Natural killer cell (primary cell): ENCODE data around the gene PAGR1. TPM values are rescaled to one million over a fixed set of nuclear protein-coding genes. Genes with fewer than 3 reads are reported as not detected.
"Not testable (repeated sequence)": the region's sequence is repeated elsewhere in the genome, so short reads cannot be mapped to it uniquely, and the experiment has no call there.

Experiments
- ATAC-seq, 3 donors: fragments of 150-1000 bp in 2 of 3; fragments of 200-7000 bp in 1 of 3; cut with Tn5 transposase; 1 replicate in 1 of 3; 2 replicates in 2 of 3; pipeline ENCODE4 v1.10.0; 2021; ENCODE audit warnings: mild to moderate bottlenecking in 2 of 3, moderate library complexity in 2 of 3
- DNase-seq, 2 donors: peaks; one replicate each; pipeline versions ENCODE4 v3.0.0 to v3.0.0-alpha.2; 2013 to 2021; ENCODE audit warnings: mixed read lengths in 1 of 2
- H3K27ac ChIP-seq: one replicate; pipeline ENCODE4 v1.5.1; 2013; ENCODE audit warnings: mild to moderate bottlenecking, low read length
- H3K27me3 ChIP-seq: one replicate; pipeline ENCODE4 v1.6.1; 2013; ENCODE audit warnings: low read length; ENCODE audit not compliant: control insufficient read depth, insufficient read depth
- H3K36me3 ChIP-seq: one replicate; pipeline ENCODE4 v1.6.1; 2013; ENCODE audit warnings: low read length; ENCODE audit not compliant: control insufficient read depth, insufficient read depth
- H3K4me1 ChIP-seq: one replicate; pipeline ENCODE4 v1.6.1; 2013; ENCODE audit warnings: low read length; ENCODE audit not compliant: control insufficient read depth, insufficient read depth
- H3K4me3 ChIP-seq: one replicate; pipeline ENCODE4 v1.5.1; 2013; ENCODE audit warnings: low read length
- H3K9me3 ChIP-seq: one replicate; pipeline ENCODE4 v1.6.1; 2013; ENCODE audit warnings: low read length; ENCODE audit not compliant: control insufficient read depth, insufficient read depth
- H3K27ac Mint-ChIP-seq, 2 donors: one replicate each; pipeline ENCODE4 v1.8.0; 2022; ENCODE audit warnings: mild to moderate bottlenecking in 2 of 2, mixed read lengths in 2 of 2, moderate library complexity in 1 of 2
- H3K27me3 Mint-ChIP-seq, 2 donors: one replicate each; pipeline ENCODE4 v1.8.0; 2022; ENCODE audit warnings: low read depth in 2 of 2, mixed read lengths in 2 of 2
- H3K36me3 Mint-ChIP-seq: one replicate; pipeline ENCODE4 v1.8.0; 2022; ENCODE audit warnings: mixed read lengths
- H3K4me1 Mint-ChIP-seq, 2 donors: one replicate each; pipeline ENCODE4 v1.8.0; 2022; ENCODE audit warnings: mixed read lengths in 2 of 2
- H3K4me3 Mint-ChIP-seq: one replicate; pipeline ENCODE4 v1.8.0; 2022; ENCODE audit warnings: mild to moderate bottlenecking, moderate library complexity, mixed read lengths
- H3K9me3 Mint-ChIP-seq, 2 donors: one replicate each; pipeline ENCODE4 v1.8.0; 2022; ENCODE audit warnings: mixed read lengths in 2 of 2
- CTCF ChIP-seq: fragments of 200-600 bp; IDR thresholded peaks from one replicate; pipeline ENCODE4 v1.8.0; 2022; ENCODE audit warnings: antibody characterized with exemption
- WGBS: methylation state at CpG from one replicate; pipeline ENCODE4 v1.1.7; 2013; ENCODE audit warnings: missing lambda C conversion rate; ENCODE audit not compliant: insufficient coverage; 5-methylcytosine and 5-hydroxymethylcytosine counted together
- intact Hi-C: fragments of 100-400 bp; cut with micrococcal nuclease; formaldehyde crosslinking; loops from one replicate; pipeline ENCODE4 v1.14.2; 2022
- total RNA-seq, 4 donors: library from RNA; stranded (reverse); fragments of 120-200 nt in 1 of 4; gene quantifications; one replicate each; pipeline versions ENCODE4 v1.2.3 to v1.2.4, GENCODE V29; 2013 to 2022

Gene PAGR1
- total RNA-seq, 3 donors from 2014 or later (not counting 1 experiment from before 2014, with no cell fraction given) = 8.9 to 16.2 (median 13.4) TPM

GRCh38 chr16:29769507-29769906 lies 46.4 kb upstream of the PAGR1 start:
- H3K4me3 ChIP-seq = no peak overlapping the region
- no peak overlapping the region for H3K4me3 Mint-ChIP-seq
- H3K27me3 ChIP-seq = no peaks in the 10 kb centered on the region
- H3K36me3 Mint-ChIP-seq = no peaks in the 10 kb centered on the region
- H3K4me1 ChIP-seq = no peaks in the 10 kb centered on the region
- ATAC-seq (no peak), DNase-seq (no peak)
- peaks cover 0 to under 1% of the 10 kb centered on the region in 2 donors for H3K4me1 Mint-ChIP-seq
- intact Hi-C loops = no loop called here
- WGBS = 92% methylated on average over 2 of the region's 2 CpGs
- no peak for TF ChIP-seq CTCF
- no peak overlapping the region for H3K27ac ChIP-seq
- no peaks in the 10 kb centered on the region for H3K9me3 Mint-ChIP-seq
- no peaks in the 10 kb centered on the region for H3K36me3 ChIP-seq
- no peaks in the 10 kb centered on the region for H3K9me3 ChIP-seq
- no peak overlapping the region for H3K27ac Mint-ChIP-seq
- peaks cover 0 to 2% of the 10 kb centered on the region in 2 donors for H3K27me3 Mint-ChIP-seq

DNA sequence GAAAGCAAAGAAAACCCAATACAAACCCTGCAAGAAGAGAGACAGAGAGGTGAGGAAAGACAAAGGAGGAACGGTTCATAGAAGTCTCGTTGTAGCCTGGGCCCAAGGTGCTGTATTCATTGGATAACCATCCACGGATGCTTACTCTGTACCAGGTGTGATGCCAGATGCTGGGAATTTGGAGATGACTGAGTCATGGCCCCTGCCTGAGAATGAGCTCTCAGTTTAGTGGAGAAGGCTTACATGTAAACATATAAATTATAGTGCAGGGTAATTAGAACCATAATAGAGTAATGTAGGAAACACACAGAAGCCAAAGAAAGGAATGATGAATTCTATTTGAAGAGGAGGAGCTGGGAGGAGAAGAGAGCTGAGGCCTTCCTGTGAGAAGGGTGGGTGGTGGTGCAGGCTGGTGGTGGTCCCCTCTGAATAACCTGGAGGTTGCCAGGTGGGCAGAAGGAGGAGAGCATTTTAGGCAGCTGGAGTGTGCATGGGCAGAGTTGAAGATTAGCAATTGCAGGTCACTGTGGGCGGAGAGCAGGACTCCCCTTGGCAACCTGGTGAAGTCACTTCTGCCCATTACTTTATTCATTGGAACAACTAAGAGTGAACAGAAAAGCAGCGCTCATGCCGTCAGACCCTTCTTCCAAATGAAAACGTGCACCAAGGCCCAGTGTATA lies 45.6 kb upstream of the PAGR1 start:
- no peak overlapping the region for H3K27ac ChIP-seq
- ATAC-seq = no peak
- intact Hi-C loops = no loop called here
- H3K4me3 Mint-ChIP-seq = no peak overlapping the region
- 83% methylated on average over 7 of the region's 7 CpGs for WGBS
- no peak for TF ChIP-seq CTCF
- H3K4me1 Mint-ChIP-seq = peaks cover 0 to 5% of the 10 kb centered on the region in 2 donors
- H3K4me3 ChIP-seq = no peak overlapping the region
- no peaks in the 10 kb centered on the region for H3K27me3 Mint-ChIP-seq
- no peak for DNase-seq
- H3K27ac Mint-ChIP-seq = no peak overlapping the region
- no peaks in the 10 kb centered on the region for H3K36me3 ChIP-seq
- H3K4me1 ChIP-seq = no peaks in the 10 kb centered on the region
- no peaks in the 10 kb centered on the region for H3K9me3 Mint-ChIP-seq
- no peaks in the 10 kb centered on the region for H3K9me3 ChIP-seq
- no peaks in the 10 kb centered on the region for H3K27me3 ChIP-seq
- no peaks in the 10 kb centered on the region for H3K36me3 Mint-ChIP-seq

DNA sequence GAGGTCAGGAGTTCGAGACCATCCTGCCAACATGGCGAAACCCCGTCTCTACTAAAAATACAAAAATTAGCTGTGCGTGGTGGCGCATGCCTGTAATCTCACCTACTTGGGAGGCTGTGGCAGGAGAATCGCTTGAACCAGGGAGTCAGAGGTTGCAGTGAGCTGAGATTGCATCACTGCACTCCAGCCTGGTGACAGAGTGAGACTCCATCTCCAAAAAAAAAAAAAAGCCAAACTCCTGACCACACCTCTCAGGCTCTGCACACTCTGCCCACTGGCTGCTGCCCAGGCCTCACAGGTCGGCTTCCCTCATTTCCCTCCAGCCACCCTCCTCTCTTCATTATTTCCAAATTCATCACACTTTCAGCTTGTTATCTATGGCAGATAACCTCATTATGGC lies 43.6 kb upstream of the PAGR1 start:
- H3K36me3 Mint-ChIP-seq, H3K27ac ChIP-seq, ATAC-seq, H3K9me3 Mint-ChIP-seq, DNase-seq, H3K4me3 Mint-ChIP-seq, H3K9me3 ChIP-seq, H3K27ac Mint-ChIP-seq, H3K36me3 ChIP-seq, H3K4me3 ChIP-seq, H3K4me1 ChIP-seq, H3K27me3 ChIP-seq, intact Hi-C loops, H3K4me1 Mint-ChIP-seq, H3K27me3 Mint-ChIP-seq: not testable (repeated sequence)
- 94% methylated on average over 7 of the region's 7 CpGs for WGBS

DNA sequence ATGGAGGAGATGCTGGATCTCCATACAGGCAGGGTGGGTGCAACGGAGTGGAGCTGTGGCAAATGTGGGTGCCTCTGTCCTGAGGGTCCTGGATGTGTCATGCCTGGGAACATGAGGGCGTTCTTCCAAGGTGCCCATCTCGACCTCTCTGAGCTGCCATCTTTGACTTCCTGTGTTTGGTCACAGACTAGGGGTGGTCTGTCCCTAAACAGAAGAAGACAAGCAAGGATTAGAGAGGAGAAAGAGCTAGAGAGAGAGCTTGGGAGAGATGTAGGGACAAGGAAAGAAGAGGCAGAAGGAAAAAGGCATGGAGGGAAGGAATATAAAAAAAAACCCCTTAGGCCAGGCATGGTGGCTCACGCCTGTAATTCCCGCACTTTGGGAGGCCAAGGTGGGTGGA lies 41.2 kb upstream of the PAGR1 start:
- TF ChIP-seq CTCF = no peak
- Mint-ChIP-seq H3K36me3 (no peaks in the 10 kb centered on the region), H3K27ac (no peak overlapping the region), H3K27me3 (no peaks in the 10 kb centered on the region), H3K9me3 (no peaks in the 10 kb centered on the region), H3K4me3 (no peak overlapping the region), H3K4me1 (peaks cover 0 to 5% of the 10 kb centered on the region in 2 donors)
- 89% methylated on average over 5 of the region's 5 CpGs for WGBS
- no peaks in the 10 kb centered on the region for H3K36me3 ChIP-seq
- DNase-seq (no peak), ATAC-seq (no peak)
- intact Hi-C loops = no loop called here
- H3K9me3 ChIP-seq = no peaks in the 10 kb centered on the region
- no peaks in the 10 kb centered on the region for H3K4me1 ChIP-seq
- no peak overlapping the region for H3K27ac ChIP-seq
- no peaks in the 10 kb centered on the region for H3K27me3 ChIP-seq
- H3K4me3 ChIP-seq = no peak overlapping the region
